C1 segment of cervical spinal cord (tissue), 14 donors: ENCODE results near the gene LRRC1.

ENCODE experiments used
- DNase-seq, 14 donors: peaks; one replicate each; lab custom pipeline; 2025; lab: John Stamatoyannopoulos, UW

The LRRC1 gene

DNA sequence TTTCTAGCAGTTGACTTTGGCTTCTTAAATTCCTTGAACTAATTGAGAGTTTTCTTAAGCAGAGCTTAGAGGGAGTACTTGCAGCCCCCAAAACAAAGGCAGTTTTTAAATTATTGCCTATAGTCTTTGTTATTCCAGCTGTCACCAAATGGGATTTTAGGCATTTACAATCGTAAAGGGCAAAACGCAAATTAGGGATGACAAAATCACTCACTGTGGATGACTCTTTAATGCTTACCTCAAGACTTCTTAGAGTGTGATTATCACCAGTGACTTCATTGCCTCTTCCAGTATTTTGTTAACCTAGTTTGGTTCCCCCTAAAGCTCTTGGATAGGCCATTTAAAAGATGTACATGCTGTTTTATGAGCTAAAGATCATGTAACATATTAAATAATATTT lies 126.8 kb downstream of the LRRC1 start:
- DNase-seq: no peak

DNA sequence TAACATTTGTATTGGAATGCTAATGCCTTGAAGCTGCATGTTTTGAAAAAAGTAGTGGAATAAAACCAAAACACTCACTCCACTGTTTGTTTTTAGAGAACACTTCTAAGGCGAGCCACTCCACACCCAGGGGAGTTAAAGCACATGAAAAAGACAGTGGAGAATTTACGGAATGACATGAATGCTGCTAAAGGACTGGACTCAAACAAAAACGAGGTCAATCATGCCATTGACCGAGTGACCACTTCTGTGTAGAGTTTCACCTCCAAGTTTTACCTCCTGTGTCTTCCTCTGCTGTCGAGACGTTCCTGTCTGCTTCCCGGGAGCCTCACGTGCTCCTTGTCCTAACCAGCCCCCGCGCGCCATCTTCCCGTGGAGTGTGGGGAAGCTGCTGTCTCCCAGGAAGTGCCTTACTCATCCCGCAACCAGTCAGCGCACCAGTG lies 127.8 kb downstream of the LRRC1 start:
- DNase-seq: no peak

DNA sequence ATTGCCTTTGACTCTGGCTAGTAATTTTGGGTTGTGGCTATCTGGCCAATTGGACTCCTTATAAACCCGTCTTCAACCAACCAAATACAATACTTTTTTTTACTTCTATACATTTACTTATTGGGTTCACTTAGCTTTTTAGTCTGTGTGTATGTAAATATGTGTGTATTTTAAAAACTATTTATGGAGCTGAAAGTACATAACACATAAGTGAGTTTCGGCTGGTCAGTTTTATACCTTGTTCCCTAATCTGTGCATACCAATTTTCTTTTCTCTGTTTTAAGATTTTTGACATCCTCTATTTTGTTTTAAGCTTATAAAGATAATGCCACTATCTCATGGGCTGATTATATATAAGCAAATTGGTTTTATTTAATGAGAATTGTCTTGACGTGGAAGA lies 129.5 kb downstream of the LRRC1 start:
- DNase-seq: no peak

DNA sequence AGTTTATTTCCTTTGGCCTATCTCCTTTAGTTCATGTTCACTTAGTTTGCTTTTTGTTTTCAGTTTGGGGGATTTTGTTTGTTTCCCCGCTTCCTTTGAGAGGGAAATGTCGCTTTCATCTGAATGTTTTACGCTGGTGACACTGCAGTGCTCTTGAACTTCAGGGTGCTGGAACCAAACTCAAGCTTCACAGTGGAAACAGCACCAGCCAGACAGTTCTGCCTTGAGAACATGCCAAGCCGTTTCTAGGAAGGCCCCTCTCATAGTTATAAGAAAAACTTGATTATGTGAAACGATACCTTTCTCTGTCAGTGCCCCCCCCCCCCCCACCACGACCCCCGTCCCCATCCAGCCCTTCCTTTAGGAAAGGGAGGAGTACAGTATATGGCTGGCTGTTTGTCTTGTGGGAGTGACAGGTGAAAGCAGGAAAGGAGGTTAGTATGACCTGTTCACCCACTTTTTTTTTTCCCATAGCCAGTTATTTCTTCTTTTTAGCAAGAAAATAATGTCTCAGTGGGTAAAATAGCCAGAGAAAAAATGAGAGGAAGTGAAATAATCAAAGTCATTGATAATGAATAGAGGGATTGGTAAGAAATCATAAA lies 130.1 kb downstream of the LRRC1 start:
- no peak for DNase-seq

DNA sequence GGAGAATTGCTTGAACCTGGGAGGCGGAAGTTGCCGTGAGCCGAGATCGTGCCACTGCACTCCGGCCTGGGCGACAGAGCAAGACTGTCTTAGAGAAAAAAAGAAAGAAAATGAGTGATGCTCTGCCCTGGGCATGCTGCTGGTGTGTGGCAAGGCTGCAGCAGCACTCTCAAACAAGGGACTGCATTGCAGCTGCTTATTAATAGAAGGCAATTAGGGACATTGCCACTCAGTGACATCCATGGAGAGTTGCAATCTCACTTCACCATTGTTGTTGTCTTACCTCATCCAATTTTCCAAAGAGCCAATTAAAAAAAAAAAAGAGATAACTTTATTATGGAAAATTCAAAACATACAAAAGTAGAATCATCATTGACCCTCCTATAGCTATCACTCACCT lies 131.1 kb downstream of the LRRC1 start:
- no peak for DNase-seq

DNA sequence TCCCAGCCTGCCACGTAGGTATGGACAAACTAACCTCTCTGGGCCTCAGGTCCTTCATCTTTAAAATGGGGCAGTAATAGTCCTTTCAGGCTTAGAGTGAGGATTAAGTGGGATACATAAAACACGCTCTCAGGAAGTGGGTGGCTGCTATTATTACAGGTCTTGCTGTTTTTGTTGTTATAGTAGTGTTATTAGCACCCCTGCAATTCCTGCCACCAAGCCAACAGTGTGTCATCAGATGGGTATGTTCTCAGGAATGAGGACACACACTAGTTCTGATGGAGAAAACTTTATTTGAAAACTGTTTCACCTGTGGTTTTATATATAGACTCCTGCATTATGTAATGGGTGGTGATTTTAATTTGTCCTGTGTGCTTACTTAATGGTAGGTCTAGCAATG lies 131.7 kb downstream of the LRRC1 start:
- DNase-seq: no peak

DNA sequence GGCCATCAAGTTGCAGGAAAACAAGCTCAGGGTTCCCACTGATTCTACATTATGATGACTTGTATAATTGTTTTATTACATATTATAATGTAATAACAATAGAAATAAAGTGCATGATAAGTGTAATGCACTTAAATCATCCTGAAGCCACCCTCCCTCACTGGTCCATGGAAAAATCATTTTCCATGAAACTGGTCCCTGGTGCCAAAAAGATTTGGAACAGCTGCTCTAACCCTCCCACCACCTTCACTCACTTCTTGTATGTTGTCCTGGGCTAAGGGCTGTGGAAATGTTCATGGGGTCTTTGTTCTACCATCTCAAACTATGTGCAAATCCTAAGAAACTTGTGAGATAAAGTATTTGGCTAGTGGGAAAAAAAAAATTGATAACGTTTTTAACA lies 133.8 kb downstream of the LRRC1 start:
- DNase-seq: no peak

DNA sequence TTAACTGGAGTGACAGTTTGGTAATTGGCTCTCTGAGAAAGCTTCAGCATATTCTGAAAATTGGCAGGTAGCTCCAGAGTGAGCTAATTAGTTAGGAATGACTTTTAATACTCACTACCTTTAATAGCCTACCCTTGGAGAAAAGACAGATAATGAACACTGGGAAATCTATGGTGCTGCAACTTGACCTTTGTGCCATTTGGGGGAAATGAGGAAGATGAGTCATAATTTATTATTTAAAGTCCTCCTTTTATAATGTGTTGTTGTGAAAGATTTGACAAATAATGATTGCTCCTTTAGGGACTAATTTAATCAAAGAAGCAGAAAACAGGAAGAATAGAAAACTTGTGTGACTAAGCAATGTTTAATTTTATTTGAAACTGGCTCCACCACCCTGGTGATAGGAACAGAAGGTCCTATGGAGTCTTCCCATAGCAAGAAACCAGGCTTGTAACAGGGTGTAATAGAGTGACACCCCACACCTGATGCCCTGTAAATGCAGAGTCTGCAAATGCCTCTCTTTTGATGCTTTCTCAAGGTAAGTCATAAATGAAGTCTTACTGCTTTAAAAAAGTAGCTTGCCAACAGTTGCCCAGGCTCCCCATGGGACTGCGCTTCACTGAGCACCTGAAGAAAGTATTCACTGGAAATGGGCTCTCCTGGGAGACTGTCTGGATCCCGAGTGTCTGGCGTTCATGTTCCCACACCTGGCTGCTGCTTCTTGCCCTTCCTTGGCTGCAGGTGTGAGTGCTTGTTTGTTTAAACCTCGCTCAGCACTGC lies 134.4 kb downstream of the LRRC1 start:
- DNase-seq: no peak

DNA sequence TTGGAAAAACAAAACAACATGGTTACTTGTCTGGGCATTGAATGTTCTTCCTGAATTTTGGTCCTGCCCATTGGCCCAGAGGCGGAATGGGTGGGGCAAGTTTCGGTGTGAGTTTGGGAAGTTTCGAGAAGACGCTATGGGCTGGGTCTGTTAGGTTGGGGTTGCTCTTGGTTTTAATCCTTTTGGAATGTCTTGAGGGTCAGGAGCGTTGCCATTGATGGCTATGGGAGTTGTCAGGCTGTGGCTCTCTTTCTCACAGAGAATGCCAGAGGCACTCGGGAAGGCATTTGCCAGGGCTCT lies 135.0 kb downstream of the LRRC1 start:
- DNase-seq: no peak

DNA sequence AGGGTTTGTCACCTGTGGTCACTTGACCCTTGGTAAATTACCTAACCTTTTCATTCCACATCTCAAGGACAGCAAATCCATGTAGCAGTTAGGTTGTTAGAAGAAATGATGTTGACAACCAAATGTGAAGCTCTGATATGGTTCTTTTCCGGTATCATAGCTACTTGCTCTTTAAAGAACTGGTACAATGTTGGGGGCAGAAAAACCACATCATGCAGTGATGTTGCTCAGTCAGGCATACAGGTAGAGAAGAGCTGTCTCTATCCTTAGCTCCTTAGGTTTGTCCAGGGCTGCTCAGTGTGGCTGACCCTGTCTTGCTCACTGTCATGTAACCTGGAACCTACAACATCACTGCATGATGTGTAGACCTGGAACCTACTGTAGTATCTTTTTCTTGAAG lies 135.5 kb downstream of the LRRC1 start:
- DNase-seq: no peak

DNA sequence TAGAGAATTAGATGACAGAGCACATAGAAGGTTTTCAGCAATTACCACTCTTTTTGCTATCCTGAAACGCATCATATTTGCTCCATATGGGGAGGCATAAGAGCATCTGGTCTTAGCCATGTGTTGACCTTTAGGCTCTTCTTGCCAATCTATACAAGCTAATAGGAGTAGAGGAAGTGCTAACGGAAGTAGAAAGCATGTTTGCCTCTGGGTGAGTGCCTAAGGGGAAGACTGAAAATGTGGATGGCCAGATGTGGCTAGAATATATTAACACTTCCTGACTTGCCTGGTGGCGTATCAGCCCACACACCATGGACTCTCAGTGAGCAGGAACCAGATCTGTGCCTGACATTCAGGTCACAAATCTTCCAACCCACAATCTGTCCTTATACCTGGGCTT lies 136.3 kb downstream of the LRRC1 start:
- DNase-seq: no peak

DNA sequence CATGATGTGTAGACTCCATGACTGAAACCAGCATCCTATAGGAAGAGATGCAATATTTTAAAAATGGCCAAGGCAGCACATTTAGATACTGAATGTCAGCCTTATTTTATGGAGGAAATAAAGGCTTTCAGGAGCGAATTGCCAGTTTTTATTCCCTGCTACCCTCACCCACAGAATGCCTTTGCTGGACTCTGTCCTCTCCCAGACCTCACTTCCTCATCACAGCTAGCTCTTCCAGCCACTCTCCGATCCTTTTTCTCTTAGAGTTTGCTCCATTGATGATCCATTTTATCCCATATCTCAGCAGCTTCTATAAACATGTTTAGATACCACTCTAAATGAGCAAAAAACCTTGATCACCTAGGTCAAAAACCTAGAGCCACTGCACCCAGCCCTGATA lies 137.7 kb downstream of the LRRC1 start:
- no peak for DNase-seq

DNA sequence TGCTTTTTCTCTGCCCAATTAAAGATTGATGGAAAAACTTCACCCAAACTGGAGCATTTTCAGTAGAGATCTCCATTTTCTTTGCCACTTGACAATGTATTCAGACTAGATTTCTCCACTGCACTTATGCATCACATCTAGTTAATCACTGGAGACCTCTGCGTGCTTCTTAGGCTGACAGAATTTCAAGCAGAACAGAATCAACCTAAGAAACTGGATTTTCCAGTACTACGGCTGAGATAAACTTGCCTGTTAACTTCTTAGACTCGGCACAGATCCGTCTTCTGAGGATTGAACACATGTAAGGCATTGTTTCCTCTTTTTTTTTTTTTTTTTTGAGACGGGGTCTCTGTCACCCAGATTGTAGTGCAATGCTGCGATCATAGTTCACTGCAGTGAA lies 139.2 kb downstream of the LRRC1 start:
- DNase-seq: no peak

DNA sequence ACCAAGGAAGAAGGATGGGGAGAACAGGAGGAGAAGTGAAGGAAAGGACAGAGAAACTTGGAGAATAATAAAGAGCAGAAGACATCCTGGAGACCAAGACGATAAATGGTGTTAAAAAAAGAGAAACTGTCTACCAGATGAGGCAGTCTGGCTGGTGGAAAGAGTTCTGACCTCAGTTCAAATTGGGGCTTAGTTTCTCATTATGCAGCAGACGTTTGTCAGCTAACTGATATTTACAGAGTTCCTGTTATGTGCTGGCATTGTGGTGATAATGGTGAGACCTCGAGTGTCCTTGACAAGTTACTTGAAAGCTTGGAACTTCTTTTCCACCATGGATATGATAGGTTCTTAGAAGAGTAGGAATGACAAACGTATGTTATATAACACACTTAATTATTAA lies 142.7 kb downstream of the LRRC1 start:
- DNase-seq: no peak

DNA sequence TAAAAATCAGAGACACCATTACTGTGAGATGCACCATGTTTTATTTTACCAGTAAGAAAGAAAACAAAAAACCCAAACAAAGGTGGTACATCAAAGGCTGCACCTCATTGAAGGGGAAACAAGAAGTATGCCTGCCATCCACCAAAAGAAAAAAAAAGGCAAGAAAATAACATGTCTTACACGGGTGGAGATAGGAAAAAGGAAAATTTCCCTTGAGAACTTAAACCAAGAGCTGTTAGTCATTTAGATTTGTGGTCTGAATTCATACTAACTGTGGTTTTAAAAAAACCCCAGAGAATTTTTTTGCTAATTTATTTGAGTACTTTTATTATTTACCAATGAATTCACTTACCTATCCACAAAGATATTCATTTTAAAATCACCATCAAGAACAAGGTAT lies 144.0 kb downstream of the LRRC1 start:
- DNase-seq: no peak

DNA sequence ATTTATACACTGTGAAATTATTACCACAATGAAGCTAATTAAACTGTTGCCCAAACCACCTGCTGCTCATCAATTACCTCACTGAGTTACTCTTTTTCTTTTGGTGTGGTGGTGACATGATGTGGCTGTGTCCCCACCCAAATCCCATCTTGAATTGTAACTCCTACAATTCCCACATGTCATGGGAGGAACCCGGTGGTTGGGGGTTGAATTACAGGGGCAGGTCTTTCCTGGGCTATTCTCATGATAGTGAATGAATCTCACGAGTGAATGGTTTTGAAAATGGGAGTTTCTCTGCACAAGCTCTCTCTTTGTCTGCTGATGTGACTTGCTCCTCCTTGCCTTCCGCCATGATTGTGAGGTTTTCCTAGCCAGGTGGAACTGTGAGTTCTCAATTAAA lies 145.0 kb downstream of the LRRC1 start:
- no peak for DNase-seq

DNA sequence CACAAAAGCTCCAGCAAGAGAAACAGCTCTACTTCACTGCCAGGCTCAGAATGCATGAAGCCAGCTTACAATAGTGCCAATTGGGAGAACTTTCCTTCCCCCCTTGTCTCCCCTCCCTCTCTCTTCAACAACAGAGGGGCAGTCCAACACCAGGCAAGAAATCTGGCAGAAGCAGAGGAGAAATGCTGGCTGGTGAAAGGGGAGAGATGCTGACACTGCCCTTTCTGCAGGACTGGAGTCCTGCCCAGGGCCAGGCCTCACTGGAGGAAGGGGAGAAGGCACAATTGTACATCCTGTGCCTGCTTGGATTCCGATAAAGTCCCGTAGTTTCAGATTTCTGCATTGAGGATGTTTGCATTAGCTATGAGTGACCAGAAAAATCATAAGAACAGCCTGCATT lies 148.6 kb downstream of the LRRC1 start:
- peak in 8 of 14 donors; percentile 29 to 75 (median 57) for DNase-seq

DNA sequence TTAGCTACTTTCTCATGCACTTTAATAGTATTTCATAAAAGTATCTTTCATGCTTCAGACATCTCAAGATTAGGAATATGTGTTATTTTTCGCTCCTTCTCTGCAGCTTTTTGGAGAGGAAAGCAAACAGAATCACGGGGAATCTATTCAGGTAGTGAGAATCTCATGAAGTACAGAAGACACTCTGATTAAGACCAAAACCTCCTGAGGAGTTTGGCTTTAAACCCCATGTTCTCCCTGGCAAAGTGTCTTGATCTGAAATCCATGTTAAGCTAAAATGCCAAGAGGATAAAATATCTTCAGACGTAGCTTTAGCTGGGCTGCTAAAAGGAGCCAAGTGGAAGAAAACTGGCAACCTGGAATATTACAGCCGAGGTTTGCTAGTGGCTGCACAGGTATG lies 149.3 kb downstream of the LRRC1 start:
- no peak for DNase-seq

DNA sequence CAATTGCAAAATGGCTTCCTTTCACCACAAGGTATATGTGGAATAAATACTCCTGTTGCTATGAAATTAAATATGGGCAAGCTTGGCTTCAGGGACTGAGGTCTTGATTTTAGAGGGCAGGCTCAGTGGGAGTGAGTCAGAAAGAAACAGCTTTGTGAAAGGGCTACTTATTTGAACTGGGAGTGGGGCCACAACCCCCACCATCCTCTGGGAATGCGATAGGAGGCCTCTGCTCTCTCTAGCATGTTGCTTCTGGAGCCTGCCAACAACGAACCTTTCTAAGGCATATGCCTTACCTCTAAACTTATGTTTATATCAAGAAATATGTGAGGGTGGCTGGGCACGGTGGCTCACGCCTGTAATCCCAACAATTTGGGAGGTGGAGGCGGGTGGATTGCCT lies 149.7 kb downstream of the LRRC1 start:
- DNase-seq: no peak

DNA sequence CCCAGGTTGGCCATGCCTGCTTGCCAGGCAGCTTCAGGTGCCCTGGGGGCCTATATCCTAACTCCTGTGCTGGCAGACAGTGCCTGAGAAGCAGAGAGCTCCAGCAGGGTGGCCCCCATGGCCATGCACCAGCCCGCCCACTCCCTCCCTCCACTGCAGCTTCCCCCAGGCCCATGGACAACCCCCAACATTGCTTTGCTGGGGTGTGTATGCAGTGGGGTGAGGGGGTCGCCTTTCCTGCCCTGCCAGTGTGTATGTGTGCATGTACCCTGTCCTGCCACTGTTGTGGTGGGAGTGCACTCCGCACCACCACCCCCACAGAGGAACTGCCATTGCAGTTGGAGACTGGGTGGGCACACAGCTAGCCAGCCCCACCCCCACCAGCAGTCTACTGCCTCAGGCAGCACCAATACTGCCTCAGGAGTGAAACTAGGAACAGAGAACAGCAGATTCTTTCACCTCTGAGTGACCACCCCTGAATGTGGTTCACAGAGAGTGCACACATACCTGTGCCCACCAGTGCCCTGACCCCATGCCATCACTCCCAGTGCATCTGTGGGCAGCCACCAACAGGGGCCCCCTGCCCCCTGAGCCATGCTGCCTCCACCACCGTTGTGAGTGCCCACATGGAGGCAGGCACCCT lies 151.1 kb downstream of the LRRC1 start:
- DNase-seq: no peak

DNA sequence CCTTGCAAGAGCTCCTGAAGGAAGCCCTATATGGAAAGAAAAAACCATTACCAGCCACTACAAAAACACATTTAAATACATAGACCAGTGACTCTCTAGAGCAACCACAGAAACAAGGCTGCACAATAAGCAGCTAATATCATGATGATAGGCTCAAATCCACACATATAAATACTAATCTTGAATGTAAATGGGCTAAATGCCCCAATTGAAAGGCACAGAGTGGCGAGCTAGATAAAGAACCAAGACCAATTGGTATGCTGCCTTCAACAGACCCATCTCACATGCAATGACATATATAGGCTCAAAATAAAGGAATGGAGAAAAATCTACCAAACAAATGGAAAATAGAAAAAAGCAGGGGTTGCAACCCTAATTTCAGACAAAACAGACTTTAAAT lies 153.0 kb downstream of the LRRC1 start:
- DNase-seq: no peak

DNA sequence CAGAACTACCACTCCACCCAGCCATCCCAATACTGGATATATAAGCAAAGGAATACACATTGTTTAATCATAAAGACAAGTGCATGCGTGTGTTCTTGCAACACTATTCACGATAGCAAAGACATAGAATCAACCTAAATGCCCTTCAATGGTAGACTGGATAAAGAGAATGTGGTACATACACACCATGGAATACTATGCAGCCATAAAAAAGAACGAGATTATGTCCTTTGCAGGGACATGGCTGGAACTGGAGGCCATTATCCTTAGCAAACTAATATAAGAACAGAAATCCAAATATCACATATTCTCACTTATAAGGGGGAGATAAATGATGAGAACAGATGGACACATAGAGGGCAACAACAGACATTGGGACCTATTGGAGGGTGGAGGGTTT lies 156.6 kb downstream of the LRRC1 start:
- DNase-seq: no peak

DNA sequence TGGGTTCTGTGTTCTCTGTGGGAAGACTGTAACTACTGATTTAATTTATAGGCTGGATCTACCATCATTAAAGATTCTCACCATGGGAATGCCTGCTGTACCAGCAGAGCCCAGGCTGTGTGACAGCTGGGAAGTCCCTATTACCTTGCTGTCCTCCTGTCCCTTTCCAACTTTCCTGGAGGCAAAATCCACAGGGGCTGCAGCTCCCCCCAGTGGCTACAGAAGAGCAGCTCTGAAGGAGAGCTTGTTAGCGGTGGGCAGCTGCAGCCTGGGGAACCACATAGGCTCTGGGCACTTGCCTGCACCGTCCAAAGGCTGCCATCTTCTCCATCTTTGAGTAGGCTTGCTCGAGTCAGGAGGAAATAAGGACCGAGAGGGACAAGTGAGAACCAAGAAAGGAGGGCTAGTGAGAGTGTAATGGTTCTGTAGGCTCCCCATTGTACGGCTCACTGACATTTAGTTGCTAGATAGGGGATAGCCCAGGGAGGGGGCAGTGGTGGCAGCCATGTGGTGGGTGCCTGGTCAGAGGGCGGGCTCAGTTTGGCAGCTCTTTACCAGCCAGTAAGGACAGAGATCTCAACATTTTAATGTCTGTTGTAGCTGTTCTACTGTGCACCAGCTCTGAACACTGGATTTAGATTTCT lies 161.4 kb downstream of the LRRC1 start:
- DNase-seq: peak in 12 of 14 donors; percentile 1 to 75 (median 62)
